ENCODE results near the gene DALRD3. TPM values are rescaled to one million over a fixed set of nuclear protein-coding genes. Genes with fewer than 3 reads are reported as not detected.

Gene DALRD3
- total and polyA plus RNA-seq, 8 donors, result 23.6 to 67.4 (median 60.5) TPM

- intact Hi-C loops (cut with DNase I), result no loop called here
- no peaks in the 10 kb centered on the region for H3K27me3 ChIP-seq
- TF ChIP-seq CTCF (IDR thresholded peaks at IDR 0.05), result no peak
- H3K27ac ChIP-seq, result no peak overlapping the region
- H3K36me3 ChIP-seq, result peaks cover 0 to 67% of the 10 kb centered on the region in 2 donors
- ATAC-seq (no peak), DNase-seq (no peak)
- H3K4me3 ChIP-seq, result no peak overlapping the region
- peaks cover 5 to 15% of the 10 kb centered on the region in 2 donors for H3K4me1 ChIP-seq
- no peaks in the 10 kb centered on the region for H3K9me3 ChIP-seq
These were observed 33.7 kb downstream of the DALRD3 start for GRCh38 chr3:48984663-48985062.

- H3K27me3 ChIP-seq, result no peaks in the 10 kb centered on the region
- peaks cover 0 to 5% of the 10 kb centered on the region in 2 donors for H3K4me1 ChIP-seq
- intact Hi-C loops (cut with DNase I), result no loop called here
- no peak for TF ChIP-seq CTCF (IDR thresholded peaks at IDR 0.05)
- peaks cover 0 to 81% of the 10 kb centered on the region in 2 donors for H3K36me3 ChIP-seq
- DNase-seq (no peak), ATAC-seq (no peak)
- H3K4me3 ChIP-seq, result no peak overlapping the region
- no peak overlapping the region for H3K27ac ChIP-seq
- H3K9me3 ChIP-seq, result no peaks in the 10 kb centered on the region
These were observed 35.3 kb downstream of the DALRD3 start for GRCh38 chr3:48983096-48983495.

GRCh38 chr3:48982686-48983085, 35.7 kb downstream of the DALRD3 start:
- H3K27me3 ChIP-seq, result no peaks in the 10 kb centered on the region
- no peaks in the 10 kb centered on the region for H3K9me3 ChIP-seq
- intact Hi-C loops (cut with DNase I), result no loop called here
- no peak for TF ChIP-seq CTCF (IDR thresholded peaks at IDR 0.05)
- H3K4me3 ChIP-seq, result no peak overlapping the region
- H3K36me3 ChIP-seq, result peaks cover 0 to 85% of the 10 kb centered on the region in 2 donors
- no peak overlapping the region for H3K27ac ChIP-seq
- DNase-seq (no peak), ATAC-seq (no peak)
- peaks cover 0 to 2% of the 10 kb centered on the region in 2 donors for H3K4me1 ChIP-seq

DNA sequence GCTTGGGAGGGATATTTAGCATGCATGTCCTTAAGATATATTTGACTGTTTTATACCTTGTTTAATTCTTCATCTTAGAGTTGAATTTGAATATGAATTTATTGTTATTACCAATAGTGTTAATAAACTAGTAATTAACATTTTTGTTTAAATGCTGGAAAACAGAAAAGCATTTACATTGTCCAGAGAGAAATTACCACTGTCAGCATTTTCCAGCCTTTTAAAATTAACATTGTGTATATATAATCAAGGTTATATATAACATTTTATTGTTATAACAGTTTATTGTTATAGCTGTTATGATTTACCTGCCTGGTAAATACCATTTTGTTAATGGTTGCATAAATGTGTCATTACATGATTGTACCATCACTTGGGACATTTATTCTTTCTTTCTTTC, 36.4 kb downstream of the DALRD3 start:
- intact Hi-C loops (cut with DNase I), result no loop called here

DNA sequence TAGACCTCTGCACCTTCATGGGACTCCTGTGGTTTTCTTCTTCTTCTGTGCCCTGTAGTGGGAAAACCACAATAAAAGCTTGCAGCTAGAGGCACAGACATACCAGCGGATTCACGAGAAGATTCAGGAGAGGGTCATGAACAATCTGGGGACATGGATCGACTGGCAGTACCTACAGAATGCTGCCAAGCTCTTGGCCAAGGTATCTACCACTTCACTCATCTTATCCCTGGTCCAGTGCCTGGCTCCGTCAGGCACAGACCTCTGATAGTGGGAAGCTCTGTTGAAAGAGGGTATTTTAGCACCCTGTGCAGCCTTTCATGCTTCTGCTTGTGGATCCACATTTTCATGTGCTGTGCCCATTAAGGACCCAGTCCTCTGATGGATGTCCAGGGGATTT, 38.1 kb downstream of the DALRD3 start:
- Histone ChIP-seq H3K36me3 (peaks cover 0 to 98% of the 10 kb centered on the region in 2 donors), H3K4me3 (no peak overlapping the region), H3K4me1 (no peaks in the 10 kb centered on the region), H3K27me3 (no peaks in the 10 kb centered on the region), H3K27ac (no peak overlapping the region), H3K9me3 (no peaks in the 10 kb centered on the region)
- ATAC-seq, result no peak
- no peak for TF ChIP-seq CTCF (IDR thresholded peaks at IDR 0.05)
- no peak for DNase-seq
- intact Hi-C loops (cut with DNase I), result no loop called here

More for the DNA sequence above, 36.4 kb downstream of the DALRD3 start:
- H3K4me3 ChIP-seq, result no peak overlapping the region
- H3K27ac ChIP-seq, result no peak overlapping the region
- H3K9me3 ChIP-seq, result no peaks in the 10 kb centered on the region
- ATAC-seq (no peak), DNase-seq (no peak)
- H3K36me3 ChIP-seq, result peaks cover 0 to 92% of the 10 kb centered on the region in 2 donors
- no peaks in the 10 kb centered on the region for H3K27me3 ChIP-seq
- no peak for TF ChIP-seq CTCF (IDR thresholded peaks at IDR 0.05)
- no peaks in the 10 kb centered on the region for H3K4me1 ChIP-seq
